Measurements from ENCODE around the gene PAPOLB.
"Not testable (repeated sequence)": the region's sequence is repeated elsewhere in the genome, so short reads cannot be mapped to it uniquely, and the experiment has no call there.

PAPOLB gene

GRCh38 chr7:4894482-4894881 lies 32.7 kb upstream of the PAPOLB start:
- Histone ChIP-seq H3K4me3 (ENCODE audit: low read depth, low read length) (no peak overlapping the region), H3K27me3 (no peaks in the 10 kb centered on the region), H3K36me3 (no peaks in the 10 kb centered on the region), H3K9me3 (no peaks in the 10 kb centered on the region), H3K4me1 (no peaks in the 10 kb centered on the region)
- DNase-seq: no peak
- no peak for TF ChIP-seq CTCF (IDR thresholded peaks at IDR 0.05; ENCODE audit: low read depth, low read length)

GRCh38 chr7:4893929-4894475 lies 32.2 kb upstream of the PAPOLB start:
- no peak for TF ChIP-seq CTCF (IDR thresholded peaks at IDR 0.05; ENCODE audit: low read depth, low read length)
- DNase-seq: no peak
- Histone ChIP-seq H3K4me1 (no peaks in the 10 kb centered on the region), H3K36me3 (no peaks in the 10 kb centered on the region), H3K4me3 (ENCODE audit: low read depth, low read length) (no peak overlapping the region), H3K9me3 (no peaks in the 10 kb centered on the region), H3K27me3 (no peaks in the 10 kb centered on the region)

- H3K27me3 ChIP-seq: not testable (repeated sequence)
Observed at GRCh38 chr7:4893188-4893587, 31.4 kb upstream of the PAPOLB start.

GRCh38 chr7:4891522-4891921 lies 29.7 kb upstream of the PAPOLB start:
- not testable (repeated sequence) for H3K4me1 ChIP-seq; H3K27me3 ChIP-seq; H3K36me3 ChIP-seq; H3K4me3 ChIP-seq (ENCODE audit: low read depth, low read length); DNase-seq; H3K9me3 ChIP-seq

More at GRCh38 chr7:4893188-4893587, 31.4 kb upstream of the PAPOLB start:
- not testable (repeated sequence) for H3K4me3 ChIP-seq (ENCODE audit: low read depth, low read length); DNase-seq; H3K36me3 ChIP-seq; H3K4me1 ChIP-seq; H3K9me3 ChIP-seq

- no peak overlapping the region for H3K4me3 ChIP-seq (ENCODE audit: low read depth, low read length)
- no peaks in the 10 kb centered on the region for H3K9me3 ChIP-seq
- no peak for DNase-seq
- H3K36me3 ChIP-seq: no peaks in the 10 kb centered on the region
- no peak for TF ChIP-seq CTCF (IDR thresholded peaks at IDR 0.05; ENCODE audit: low read depth, low read length)
- H3K27me3 ChIP-seq: no peaks in the 10 kb centered on the region; the same call in 1 of the 2 replicates
- H3K4me1 ChIP-seq: no peaks in the 10 kb centered on the region
Observed at GRCh38 chr7:4889682-4890081, 27.9 kb upstream of the PAPOLB start.

- TF ChIP-seq CTCF (IDR thresholded peaks at IDR 0.05; ENCODE audit: low read depth, low read length): no peak
Observed at GRCh38 chr7:4888161-4888560, 26.3 kb upstream of the PAPOLB start.

GRCh38 chr7:4886671-4887070 lies 24.8 kb upstream of the PAPOLB start:
- DNase-seq: no peak
- Histone ChIP-seq H3K27me3 (no peaks in the 10 kb centered on the region; the same call in 1 of the 2 replicates), H3K9me3 (no peaks in the 10 kb centered on the region), H3K36me3 (no peaks in the 10 kb centered on the region), H3K4me3 (ENCODE audit: low read depth, low read length) (no peak overlapping the region), H3K4me1 (no peaks in the 10 kb centered on the region)
- no peak for TF ChIP-seq CTCF (IDR thresholded peaks at IDR 0.05; ENCODE audit: low read depth, low read length)

More at GRCh38 chr7:4888161-4888560, 26.3 kb upstream of the PAPOLB start:
- no peaks in the 10 kb centered on the region for H3K9me3 ChIP-seq
- no peaks in the 10 kb centered on the region; the same call in 1 of the 2 replicates for H3K27me3 ChIP-seq
- H3K4me3 ChIP-seq (ENCODE audit: low read depth, low read length): no peak overlapping the region
- no peak for DNase-seq
- no peaks in the 10 kb centered on the region for H3K4me1 ChIP-seq
- H3K36me3 ChIP-seq: no peaks in the 10 kb centered on the region
